GM12878 (cell line): ENCODE measurements around the gene SELENOS.

Experiments used
- CEBPB ChIP-seq, 2 experiments: fragments of 150-350 bp in 1 of 2; IDR thresholded peaks; 2 replicates each; pipeline ENCODE4 v1.6.1; 2012 to 2014; ENCODE audit warnings: low read depth in 2 of 2, low read length in 2 of 2, borderline replicate concordance in 1 of 2, inconsistent platforms in 1 of 2
- EP300 ChIP-seq, 2 experiments: fragments of 150-350 bp in 1 of 2; IDR thresholded peaks; 2 replicates each; pipeline ENCODE4 v1.6.1; 2011 to 2012; ENCODE audit warnings: low read depth in 2 of 2, low read length in 2 of 2, borderline replicate concordance in 1 of 2, improper control_type of control experiment in 1 of 2, inconsistent platforms in 1 of 2; ENCODE audit not compliant: control insufficient read depth in 1 of 2
- ESRRA ChIP-seq: IDR thresholded peaks from 2 replicates; pipeline ENCODE4 v1.6.1; 2012; ENCODE audit warnings: mild to moderate bottlenecking, low read length, improper control_type of control experiment
- KDM1A ChIP-seq: fragments of 200-600 bp; sonication (generic); IDR thresholded peaks from 2 replicates; pipeline ENCODE4 v1.6.1; 2016; ENCODE audit warnings: borderline replicate concordance
- POLR2A ChIP-seq: IDR thresholded peaks from 2 replicates; pipeline ENCODE4 v1.6.1; 2011; ENCODE audit warnings: low read depth, mild to moderate bottlenecking, low read length
- POLR2AphosphoS5 ChIP-seq: IDR thresholded peaks from 2 replicates; pipeline ENCODE4 v1.6.1; 2011; ENCODE audit warnings: mild to moderate bottlenecking, low read length, inconsistent platforms
- RAD21 ChIP-seq: IDR thresholded peaks from 2 replicates; pipeline ENCODE4 v1.6.1; 2011; ENCODE audit warnings: mild to moderate bottlenecking, low read depth, low read length, moderate library complexity; ENCODE audit not compliant: insufficient read depth
- SIN3A ChIP-seq: IDR thresholded peaks from 2 replicates; pipeline ENCODE4 v1.6.1; 2012; ENCODE audit warnings: low read depth, low read length, improper control_type of control experiment
- SMC3 ChIP-seq: IDR thresholded peaks from 2 replicates; pipeline ENCODE4 v1.6.1; 2011; ENCODE audit warnings: low read length, improper control_type of control experiment, borderline replicate concordance
- SREBF2 ChIP-seq: IDR thresholded peaks from 2 replicates; pipeline ENCODE4 v1.6.1; 2012; ENCODE audit warnings: mild to moderate bottlenecking, low read length
- TF ChIP-seq, protein P1 (sequence below), 3 experiments: IDR thresholded peaks in 2 of 3; conservative IDR thresholded peaks in 1 of 3; 2 replicates each; pipeline ENCODE4 v1.5.1; 2011; ENCODE audit warnings: low read depth in 3 of 3, low read length in 3 of 3, mild to moderate bottlenecking in 3 of 3, control low read depth in 2 of 3, moderate library complexity in 2 of 3, inconsistent platforms in 1 of 3, mixed read lengths in 1 of 3; ENCODE audit not compliant: control insufficient read depth in 2 of 3, insufficient read depth in 1 of 3; ENCODE audit errors: extremely low read depth in 1 of 3
- TF ChIP-seq, protein P2 (sequence below): IDR thresholded peaks from 2 replicates; pipeline ENCODE4 v1.6.1; 2012; ENCODE audit warnings: low read depth, low read length, improper control_type of control experiment
- TF ChIP-seq, protein P3 (sequence below): IDR thresholded peaks from 2 replicates; pipeline ENCODE4 v1.6.1; 2011; ENCODE audit warnings: borderline replicate concordance, low read depth, mild to moderate bottlenecking, moderate library complexity, mixed read lengths, low read length; ENCODE audit not compliant: insufficient read depth; ENCODE audit errors: extremely low read length
- TF ChIP-seq, protein P4 (sequence below): fragments of 450-650 bp; IDR thresholded peaks from 2 replicates; pipeline ENCODE4 v1.6.1; 2017; ENCODE audit warnings: mild to moderate bottlenecking

DNA sequence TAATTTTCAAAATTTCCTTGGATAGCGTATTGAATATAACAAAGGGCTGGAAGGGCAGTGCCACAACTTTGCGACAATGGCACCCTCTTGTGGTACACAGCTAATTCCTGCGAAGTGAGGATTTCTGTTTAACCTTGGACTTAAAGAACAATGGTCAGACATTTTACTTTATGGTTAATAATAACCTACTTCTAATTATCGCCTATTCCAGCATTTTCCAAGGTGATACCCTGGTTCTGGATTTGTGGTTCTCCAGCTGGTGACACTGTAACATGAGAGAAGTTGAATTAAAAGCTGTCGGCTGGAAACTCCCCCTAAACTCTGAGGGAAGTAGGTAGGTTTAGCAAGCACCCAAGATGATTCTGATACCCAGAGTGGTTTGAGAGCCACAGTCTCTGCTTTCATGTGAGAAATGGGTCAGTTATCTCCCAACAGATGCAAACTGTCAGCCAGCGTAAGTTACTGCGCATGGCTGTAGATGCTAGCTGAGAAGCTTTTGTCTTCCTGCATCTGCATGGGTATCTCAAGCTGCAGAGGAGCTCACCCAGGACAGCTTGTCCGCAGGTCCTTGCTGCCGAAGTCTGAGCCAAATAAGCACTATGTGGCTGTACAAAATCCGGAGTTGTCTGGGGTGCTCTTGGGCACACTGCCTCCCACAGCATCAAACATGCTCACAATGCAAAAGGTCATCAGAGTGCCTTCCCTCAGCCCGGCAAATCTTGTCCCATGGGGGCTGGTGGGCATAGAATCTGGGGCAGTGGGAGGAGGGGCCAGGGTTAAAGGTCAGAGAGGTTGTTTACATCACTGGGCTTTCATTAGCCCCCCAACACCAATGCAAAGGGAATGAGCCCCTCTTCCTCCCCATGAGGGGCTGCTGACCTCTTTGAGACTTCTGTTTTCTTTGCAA lies 18.8 kb downstream of the SELENOS start:
- peak; percentile 97 for TF ChIP-seq RAD21
- TF ChIP-seq POLR2AphosphoS5 = no peak
- TF ChIP-seq, protein P1, sequence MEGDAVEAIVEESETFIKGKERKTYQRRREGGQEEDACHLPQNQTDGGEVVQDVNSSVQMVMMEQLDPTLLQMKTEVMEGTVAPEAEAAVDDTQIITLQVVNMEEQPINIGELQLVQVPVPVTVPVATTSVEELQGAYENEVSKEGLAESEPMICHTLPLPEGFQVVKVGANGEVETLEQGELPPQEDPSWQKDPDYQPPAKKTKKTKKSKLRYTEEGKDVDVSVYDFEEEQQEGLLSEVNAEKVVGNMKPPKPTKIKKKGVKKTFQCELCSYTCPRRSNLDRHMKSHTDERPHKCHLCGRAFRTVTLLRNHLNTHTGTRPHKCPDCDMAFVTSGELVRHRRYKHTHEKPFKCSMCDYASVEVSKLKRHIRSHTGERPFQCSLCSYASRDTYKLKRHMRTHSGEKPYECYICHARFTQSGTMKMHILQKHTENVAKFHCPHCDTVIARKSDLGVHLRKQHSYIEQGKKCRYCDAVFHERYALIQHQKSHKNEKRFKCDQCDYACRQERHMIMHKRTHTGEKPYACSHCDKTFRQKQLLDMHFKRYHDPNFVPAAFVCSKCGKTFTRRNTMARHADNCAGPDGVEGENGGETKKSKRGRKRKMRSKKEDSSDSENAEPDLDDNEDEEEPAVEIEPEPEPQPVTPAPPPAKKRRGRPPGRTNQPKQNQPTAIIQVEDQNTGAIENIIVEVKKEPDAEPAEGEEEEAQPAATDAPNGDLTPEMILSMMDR (IDR thresholded peaks at IDR 0.05 in 2 of 3, conservative IDR thresholded peaks at IDR 0.05 in 1 of 3; ENCODE audit: control insufficient read depth in 2 of 3, extremely low read depth in 1 of 3, insufficient read depth in 1 of 3, low read depth in 3 of 3, low read length in 3 of 3) = peak; percentile 76 to 95 (median 92); a peak in 5 of 6 replicates
- TF ChIP-seq EP300 (IDR thresholded peaks at IDR 0.05; ENCODE audit: borderline replicate concordance in 1 of 2, control insufficient read depth in 1 of 2, low read depth in 2 of 2, low read length in 2 of 2) = peak in 1 of 2 experiments; percentile 70; a peak in 2 of 4 replicates
- no peak for TF ChIP-seq SIN3A
- TF ChIP-seq, protein P2, sequence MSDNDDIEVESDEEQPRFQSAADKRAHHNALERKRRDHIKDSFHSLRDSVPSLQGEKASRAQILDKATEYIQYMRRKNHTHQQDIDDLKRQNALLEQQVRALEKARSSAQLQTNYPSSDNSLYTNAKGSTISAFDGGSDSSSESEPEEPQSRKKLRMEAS = no peak
- peak; percentile 98 for TF ChIP-seq SMC3
- TF ChIP-seq SREBF2 = no peak
- no peak for TF ChIP-seq CEBPB (IDR thresholded peaks at IDR 0.05; ENCODE audit: borderline replicate concordance in 1 of 2, low read depth in 2 of 2, low read length in 2 of 2)
- TF ChIP-seq, protein P3, sequence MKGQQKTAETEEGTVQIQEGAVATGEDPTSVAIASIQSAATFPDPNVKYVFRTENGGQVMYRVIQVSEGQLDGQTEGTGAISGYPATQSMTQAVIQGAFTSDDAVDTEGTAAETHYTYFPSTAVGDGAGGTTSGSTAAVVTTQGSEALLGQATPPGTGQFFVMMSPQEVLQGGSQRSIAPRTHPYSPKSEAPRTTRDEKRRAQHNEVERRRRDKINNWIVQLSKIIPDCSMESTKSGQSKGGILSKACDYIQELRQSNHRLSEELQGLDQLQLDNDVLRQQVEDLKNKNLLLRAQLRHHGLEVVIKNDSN = no peak
- no peak for TF ChIP-seq ESRRA
- TF ChIP-seq, protein P4, sequence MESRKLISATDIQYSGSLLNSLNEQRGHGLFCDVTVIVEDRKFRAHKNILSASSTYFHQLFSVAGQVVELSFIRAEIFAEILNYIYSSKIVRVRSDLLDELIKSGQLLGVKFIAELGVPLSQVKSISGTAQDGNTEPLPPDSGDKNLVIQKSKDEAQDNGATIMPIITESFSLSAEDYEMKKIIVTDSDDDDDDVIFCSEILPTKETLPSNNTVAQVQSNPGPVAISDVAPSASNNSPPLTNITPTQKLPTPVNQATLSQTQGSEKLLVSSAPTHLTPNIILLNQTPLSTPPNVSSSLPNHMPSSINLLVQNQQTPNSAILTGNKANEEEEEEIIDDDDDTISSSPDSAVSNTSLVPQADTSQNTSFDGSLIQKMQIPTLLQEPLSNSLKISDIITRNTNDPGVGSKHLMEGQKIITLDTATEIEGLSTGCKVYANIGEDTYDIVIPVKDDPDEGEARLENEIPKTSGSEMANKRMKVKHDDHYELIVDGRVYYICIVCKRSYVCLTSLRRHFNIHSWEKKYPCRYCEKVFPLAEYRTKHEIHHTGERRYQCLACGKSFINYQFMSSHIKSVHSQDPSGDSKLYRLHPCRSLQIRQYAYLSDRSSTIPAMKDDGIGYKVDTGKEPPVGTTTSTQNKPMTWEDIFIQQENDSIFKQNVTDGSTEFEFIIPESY = 0 out of 2 replicates have a peak, but pooled peaks have one; percentile 4
- TF ChIP-seq KDM1A = no peak
- TF ChIP-seq POLR2A = no peak
